GM10266 (cell line): ENCODE measurements around the gene MAN1C1.

Experiments
- DNase-seq: peaks from one replicate; pipeline ENCODE4 v3.0.0; 2012; ENCODE audit errors: extremely low spot score
- TF ChIP-seq, protein P1 (sequence below): IDR thresholded peaks from 2 replicates; pipeline ENCODE4 v1.5.1; 2012; ENCODE audit warnings: mild to moderate bottlenecking, low read depth; ENCODE audit not compliant: control insufficient read depth, insufficient read depth; ENCODE audit errors: missing control alignments

MAN1C1 gene

DNA sequence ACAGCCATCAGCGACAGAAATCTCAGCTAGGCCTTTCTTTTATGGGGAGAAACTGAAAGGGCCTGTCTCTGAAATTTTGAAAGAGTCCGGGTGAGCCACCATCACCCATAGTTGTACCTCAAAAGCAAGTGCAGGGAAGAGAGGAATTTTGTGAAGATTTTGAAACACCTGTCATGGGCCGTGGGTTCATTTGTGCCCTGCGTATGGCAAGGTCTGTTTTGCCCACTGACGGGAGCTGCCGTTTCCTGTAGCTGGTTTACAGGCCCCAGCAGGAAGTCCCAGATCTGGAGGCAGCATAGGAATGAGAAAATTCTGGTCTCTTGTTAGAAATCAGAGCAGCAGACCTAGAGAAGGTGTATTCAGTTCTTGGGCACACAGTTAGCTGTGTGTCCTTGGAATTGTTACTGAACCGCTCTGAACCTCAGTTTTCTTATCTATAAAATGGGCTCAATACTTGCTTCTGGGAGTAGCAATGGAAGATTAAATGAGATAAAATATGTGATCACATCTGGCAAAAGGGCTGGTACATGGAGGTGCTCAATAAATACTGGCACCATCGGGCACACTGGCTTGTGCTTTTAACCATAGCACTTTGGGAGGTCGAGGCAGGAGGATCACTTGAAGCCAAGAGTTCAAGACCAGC is 52.5 kb downstream of the MAN1C1 start:
- DNase-seq, result no peak
- TF ChIP-seq, protein P1, sequence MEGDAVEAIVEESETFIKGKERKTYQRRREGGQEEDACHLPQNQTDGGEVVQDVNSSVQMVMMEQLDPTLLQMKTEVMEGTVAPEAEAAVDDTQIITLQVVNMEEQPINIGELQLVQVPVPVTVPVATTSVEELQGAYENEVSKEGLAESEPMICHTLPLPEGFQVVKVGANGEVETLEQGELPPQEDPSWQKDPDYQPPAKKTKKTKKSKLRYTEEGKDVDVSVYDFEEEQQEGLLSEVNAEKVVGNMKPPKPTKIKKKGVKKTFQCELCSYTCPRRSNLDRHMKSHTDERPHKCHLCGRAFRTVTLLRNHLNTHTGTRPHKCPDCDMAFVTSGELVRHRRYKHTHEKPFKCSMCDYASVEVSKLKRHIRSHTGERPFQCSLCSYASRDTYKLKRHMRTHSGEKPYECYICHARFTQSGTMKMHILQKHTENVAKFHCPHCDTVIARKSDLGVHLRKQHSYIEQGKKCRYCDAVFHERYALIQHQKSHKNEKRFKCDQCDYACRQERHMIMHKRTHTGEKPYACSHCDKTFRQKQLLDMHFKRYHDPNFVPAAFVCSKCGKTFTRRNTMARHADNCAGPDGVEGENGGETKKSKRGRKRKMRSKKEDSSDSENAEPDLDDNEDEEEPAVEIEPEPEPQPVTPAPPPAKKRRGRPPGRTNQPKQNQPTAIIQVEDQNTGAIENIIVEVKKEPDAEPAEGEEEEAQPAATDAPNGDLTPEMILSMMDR, result no peak

DNA sequence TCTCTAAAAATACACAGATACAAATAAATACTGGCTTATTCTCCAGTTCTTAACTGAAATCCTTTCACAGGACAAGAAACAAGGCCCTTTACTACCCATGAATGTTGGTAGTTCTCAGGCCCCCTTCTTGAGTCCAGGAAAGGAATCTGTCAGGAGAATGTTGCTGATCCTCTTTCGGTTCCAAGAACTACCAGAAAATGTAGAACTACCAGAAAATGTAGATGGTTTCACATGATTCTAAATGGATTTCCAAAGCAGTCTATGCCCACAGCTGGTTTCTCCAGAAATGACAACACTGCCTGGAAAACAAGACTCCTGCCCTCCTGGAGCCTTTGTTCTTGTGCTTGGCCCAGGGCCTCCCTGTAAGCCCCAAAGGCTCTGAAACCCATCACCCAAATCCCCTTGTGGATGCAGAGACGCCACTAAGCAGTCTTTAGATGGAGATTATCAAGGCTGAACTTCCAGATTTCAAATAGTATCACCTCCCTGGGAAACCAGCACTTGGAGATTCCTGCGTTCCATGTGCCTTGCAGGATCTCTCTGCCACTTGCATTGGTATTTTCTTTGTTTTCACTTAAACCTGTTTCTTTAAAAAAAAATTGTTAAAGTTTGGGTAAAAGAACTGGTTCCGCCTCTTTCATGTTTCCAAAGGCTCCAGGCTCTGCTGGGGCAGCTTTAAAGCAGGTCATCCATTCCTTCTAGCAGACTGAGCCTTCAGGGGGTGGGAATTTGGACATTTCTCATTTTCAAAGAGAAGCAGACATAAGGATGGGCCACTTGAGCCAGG is 53.4 kb downstream of the MAN1C1 start:
- TF ChIP-seq, protein P1, result no peak
- no peak for DNase-seq

DNA sequence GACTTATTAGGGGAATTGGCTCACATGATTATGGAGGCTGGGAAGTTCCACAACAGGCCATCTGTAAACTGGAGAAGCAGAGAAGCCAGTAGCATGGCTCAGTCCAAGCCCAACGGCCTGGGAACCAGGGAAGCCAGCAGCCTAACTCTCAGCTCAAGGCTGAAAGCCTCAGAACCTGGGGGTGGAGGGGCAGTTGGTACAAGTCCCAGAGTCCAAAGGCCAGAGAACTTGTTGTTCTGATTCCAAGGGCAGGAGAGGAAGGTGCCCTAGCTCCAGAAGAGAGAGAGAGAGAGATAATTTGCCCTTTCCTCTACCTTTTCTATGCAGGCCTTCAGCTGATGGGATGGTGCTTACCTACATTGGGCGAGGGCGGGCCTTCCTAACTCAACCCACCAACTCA is 55.3 kb downstream of the MAN1C1 start:
- no peak for DNase-seq
- TF ChIP-seq, protein P1, result no peak

DNA sequence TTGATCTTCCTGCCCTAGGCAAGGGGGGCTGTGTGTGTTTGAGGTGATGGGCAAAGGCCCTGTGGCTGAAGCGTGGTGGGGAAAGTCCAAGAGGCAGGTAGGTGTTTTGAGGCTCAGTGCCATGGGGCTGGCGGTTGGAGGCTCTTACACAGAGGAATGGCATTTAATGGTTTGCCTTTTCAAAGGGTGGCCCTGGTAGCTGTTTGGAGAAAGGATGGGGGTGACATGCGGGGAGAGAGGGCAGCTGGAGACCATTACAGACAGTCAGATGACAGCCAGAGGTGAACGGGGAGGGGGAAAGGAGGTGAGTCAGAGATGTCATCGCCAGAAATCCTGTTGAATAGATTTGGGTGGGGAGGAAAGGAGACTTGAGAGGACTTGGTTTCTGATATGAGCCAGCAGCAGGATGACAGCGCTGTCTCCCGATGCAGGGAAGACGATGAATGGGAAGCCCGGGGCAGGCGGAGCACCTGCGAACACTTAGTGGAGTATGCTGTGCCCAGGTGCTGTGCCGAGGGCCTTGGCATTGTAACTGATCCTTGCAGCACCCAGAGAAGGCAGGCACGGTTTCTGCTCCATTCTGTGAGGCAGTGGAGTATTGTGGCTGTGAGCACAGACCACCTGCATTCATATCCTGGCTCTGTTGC is 56.3 kb downstream of the MAN1C1 start:
- DNase-seq, result no peak
- TF ChIP-seq, protein P1, result no peak

DNA sequence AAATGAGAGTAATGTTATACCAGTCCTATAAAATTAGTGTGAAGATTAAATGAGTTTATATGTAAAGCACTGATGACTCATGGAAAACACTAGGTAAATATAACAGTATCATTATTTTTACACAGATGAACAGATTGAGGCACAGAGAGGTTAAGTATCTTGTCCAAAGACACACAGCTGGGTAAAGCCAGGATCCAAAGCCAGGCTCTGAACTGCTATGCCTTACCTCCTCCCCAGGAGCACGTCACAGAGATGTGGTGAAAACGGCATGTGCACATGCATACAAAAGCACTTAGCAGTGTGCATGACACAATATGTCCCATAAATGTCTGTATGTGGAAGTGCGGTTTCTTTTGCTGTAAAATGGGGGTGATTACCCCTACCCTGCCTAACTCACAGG is 56.9 kb downstream of the MAN1C1 start:
- TF ChIP-seq, protein P1, result no peak
- DNase-seq, result no peak

DNA sequence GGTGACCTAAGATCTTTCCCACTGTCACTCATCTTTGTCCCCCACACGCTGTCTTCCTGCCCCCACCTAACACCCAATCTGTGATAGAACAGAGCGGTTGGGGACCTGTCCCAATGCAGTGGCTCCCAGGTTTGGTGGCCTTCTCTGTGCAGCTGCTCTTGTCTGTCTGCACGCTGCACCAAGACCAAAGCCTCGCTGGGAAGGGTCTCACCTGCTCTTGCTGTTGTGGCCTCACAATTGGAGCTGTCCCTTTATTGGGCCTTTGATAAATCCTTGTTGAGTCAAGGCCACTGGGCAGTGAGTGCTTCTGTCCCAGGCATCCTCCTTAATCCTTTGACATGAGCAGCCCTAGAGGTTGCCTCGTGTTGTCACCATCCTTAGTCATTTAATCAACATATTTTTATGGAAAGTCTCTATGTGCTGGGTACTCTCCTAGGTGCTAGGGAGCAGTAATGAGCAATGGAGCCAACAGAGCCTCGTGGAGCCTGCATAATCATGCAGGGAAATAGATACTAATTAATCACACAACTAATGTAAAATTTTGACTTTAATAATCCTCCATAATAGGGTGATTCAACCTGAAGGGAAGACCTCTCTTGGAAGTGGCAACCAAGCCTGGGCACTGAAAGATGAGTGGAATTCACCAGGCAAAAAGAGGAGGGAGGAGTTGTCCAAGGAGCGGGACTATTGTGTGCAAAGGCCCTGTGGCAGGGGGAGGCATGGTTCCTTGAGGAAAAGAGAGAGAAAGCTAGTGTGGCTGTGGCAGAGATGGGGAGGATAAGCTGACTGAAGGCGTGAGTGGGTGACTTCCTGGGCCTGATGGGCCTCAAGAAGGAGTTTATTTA is 57.6 kb downstream of the MAN1C1 start:
- DNase-seq, result no peak
- TF ChIP-seq, protein P1, result no peak
